Colonic mucosa (tissue), 4 donors: ENCODE results near the gene OR51B6. TPM values are rescaled to one million over a fixed set of nuclear protein-coding genes. Genes with fewer than 3 reads are reported as not detected.
"Not testable (repeated sequence)": the region's sequence is repeated elsewhere in the genome, so short reads cannot be mapped to it uniquely, and the experiment has no call there.

ENCODE experiments used
- DNase-seq: peaks from one replicate; pipeline ENCODE4 v3.0.0-alpha.2; 2020
- H3K27ac ChIP-seq: fragments of 200-600 bp; one replicate; pipeline ENCODE4 v1.8.0; 2021
- H3K27me3 ChIP-seq: fragments of 200-600 bp; one replicate; pipeline ENCODE4 v1.8.0; 2021
- H3K36me3 ChIP-seq: fragments of 200-600 bp; one replicate; pipeline ENCODE4 v1.8.0; 2021
- H3K4me1 ChIP-seq: fragments of 200-600 bp; one replicate; pipeline ENCODE4 v1.8.0; 2021; ENCODE audit warnings: mild to moderate bottlenecking
- H3K4me3 ChIP-seq: fragments of 200-600 bp; one replicate; pipeline ENCODE4 v1.8.0; 2021
- H3K9ac ChIP-seq, 2 donors: one replicate each; pipeline ENCODE4 v1.7.0; 2013; ENCODE audit warnings: control low read depth in 2 of 2, low read depth in 2 of 2, low read length in 2 of 2
- H3K9me3 ChIP-seq: fragments of 200-600 bp; one replicate; pipeline ENCODE4 v1.8.0; 2021
- intact Hi-C: fragments of 100-400 bp; cut with DNase I; formaldehyde crosslinking; loops from one replicate; pipeline ENCODE4 v1.14.1; 2022
- total RNA-seq, 2 donors: library from RNA; stranded (reverse); fragmentation: NEBNext Ultra II Directional in 1 of 2; extraction: Animal tissue kit (Norgen Biotek cat#: 25700) in 1 of 2; gene quantifications; one replicate each; pipeline ENCODE4 v1.2.1, GENCODE V29; 2021
- TF ChIP-seq, protein P1 (sequence below): fragments of 200-600 bp; IDR thresholded peaks from one replicate; pipeline ENCODE4 v1.8.0; 2022; ENCODE audit warnings: antibody characterized with exemption, mild to moderate bottlenecking
- donor health status: healthy.
- donor health status: DM: no; HTN: no; CAD: no.
- donor health status: DM: no; HTN: no; CAD: no.

The OR51B6 gene
- total RNA-seq, 2 donors from 2014 or later, result not detected

- Histone ChIP-seq H3K36me3 (no peaks in the 10 kb centered on the region), H3K27ac (no peak overlapping the region), H3K9ac (no peak overlapping the region), H3K4me3 (no peak overlapping the region), H3K27me3 (no peaks in the 10 kb centered on the region), H3K4me1 (no peaks in the 10 kb centered on the region), H3K9me3 (no peaks in the 10 kb centered on the region)
- TF ChIP-seq, protein P1, sequence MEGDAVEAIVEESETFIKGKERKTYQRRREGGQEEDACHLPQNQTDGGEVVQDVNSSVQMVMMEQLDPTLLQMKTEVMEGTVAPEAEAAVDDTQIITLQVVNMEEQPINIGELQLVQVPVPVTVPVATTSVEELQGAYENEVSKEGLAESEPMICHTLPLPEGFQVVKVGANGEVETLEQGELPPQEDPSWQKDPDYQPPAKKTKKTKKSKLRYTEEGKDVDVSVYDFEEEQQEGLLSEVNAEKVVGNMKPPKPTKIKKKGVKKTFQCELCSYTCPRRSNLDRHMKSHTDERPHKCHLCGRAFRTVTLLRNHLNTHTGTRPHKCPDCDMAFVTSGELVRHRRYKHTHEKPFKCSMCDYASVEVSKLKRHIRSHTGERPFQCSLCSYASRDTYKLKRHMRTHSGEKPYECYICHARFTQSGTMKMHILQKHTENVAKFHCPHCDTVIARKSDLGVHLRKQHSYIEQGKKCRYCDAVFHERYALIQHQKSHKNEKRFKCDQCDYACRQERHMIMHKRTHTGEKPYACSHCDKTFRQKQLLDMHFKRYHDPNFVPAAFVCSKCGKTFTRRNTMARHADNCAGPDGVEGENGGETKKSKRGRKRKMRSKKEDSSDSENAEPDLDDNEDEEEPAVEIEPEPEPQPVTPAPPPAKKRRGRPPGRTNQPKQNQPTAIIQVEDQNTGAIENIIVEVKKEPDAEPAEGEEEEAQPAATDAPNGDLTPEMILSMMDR, result no peak
- no peak for DNase-seq
- intact Hi-C loops, result no loop called here
These were observed 11.5 kb upstream of the OR51B6 start for GRCh38 chr11:5339771-5340322.

DNA sequence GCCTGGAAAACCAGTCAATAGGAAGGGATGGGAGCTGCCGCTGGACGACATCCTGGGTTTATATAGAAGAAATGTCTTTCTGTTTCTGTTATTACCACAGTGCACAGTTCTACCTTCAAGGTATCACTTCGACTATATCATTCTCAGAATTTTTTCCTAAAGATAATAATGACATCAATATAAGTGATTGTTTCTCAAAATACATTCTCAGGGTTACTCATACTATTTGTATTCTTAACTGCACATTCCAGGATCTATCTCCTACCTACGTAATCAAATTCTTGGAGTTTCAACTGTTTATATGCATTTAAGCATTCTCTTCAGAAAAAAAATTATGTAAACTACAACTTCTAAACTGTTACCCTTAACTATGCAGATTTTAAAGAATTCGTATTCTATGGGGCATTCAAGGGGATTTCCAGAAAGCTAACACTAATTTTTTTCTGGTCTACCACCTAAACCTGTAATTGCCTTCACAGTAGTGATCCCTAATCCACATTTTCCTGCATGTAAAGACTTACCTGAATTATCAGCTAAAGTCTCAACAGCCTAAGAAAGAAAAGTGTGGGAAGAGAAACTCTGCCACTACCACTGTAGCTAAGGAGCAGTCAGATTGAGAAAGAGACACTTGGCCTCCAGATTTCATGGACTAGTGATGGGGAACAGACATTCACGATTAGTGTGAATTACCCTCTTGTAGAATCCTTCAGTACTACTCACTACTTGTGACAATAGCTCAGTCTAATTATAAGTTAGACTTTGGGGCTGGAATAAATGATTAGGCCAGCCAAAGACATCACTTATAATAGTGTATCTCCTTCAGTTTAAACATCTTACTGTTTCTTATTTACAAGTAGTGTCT lies 7.6 kb upstream of the OR51B6 start, which contains the start of gene OR51B5:
OR51B5 (minus strand) TSS at position 51 of the 862 bp plus-strand sequence; CDS start at position 51, 0 bp downstream.
- intact Hi-C loops, result no loop called here
- no peak for DNase-seq
- Histone ChIP-seq H3K27me3 (no peaks in the 10 kb centered on the region), H3K36me3 (no peaks in the 10 kb centered on the region), H3K27ac (no peak within 1 kb of the TSS), H3K4me1 (no peaks in the 10 kb centered on the region), H3K9me3 (no peaks in the 10 kb centered on the region), H3K9ac (no peak within 1 kb of the TSS), H3K4me3 (no peak within 1 kb of the TSS)
- TF ChIP-seq, protein P1, result no peak

- TF ChIP-seq, protein P1, result no peak
- H3K27me3 ChIP-seq, result no peaks in the 10 kb centered on the region
- no peaks in the 10 kb centered on the region for H3K4me1 ChIP-seq
- no peaks in the 10 kb centered on the region for H3K36me3 ChIP-seq
- H3K9me3 ChIP-seq, result no peaks in the 10 kb centered on the region
- no peak overlapping the region for H3K27ac ChIP-seq
- DNase-seq, result no peak
- H3K4me3 ChIP-seq, result no peak overlapping the region
- intact Hi-C loops, result no loop called here
- no peak overlapping the region for H3K9ac ChIP-seq
These were observed 5.5 kb upstream of the OR51B6 start for GRCh38 chr11:5345831-5346230.

- intact Hi-C loops, result no loop called here
- DNase-seq, result no peak
- Histone ChIP-seq H3K36me3 (no peaks in the 10 kb centered on the region), H3K9ac (no peak overlapping the region), H3K9me3 (no peaks in the 10 kb centered on the region), H3K4me3 (no peak overlapping the region), H3K4me1 (no peaks in the 10 kb centered on the region), H3K27ac (no peak overlapping the region), H3K27me3 (no peaks in the 10 kb centered on the region)
- TF ChIP-seq, protein P1, result no peak
These were observed 2.6 kb upstream of the OR51B6 start for GRCh38 chr11:5348551-5349194.

- Histone ChIP-seq H3K4me1 (no peaks in the 10 kb centered on the region), H3K36me3 (no peaks in the 10 kb centered on the region), H3K27ac (no peak overlapping the region), H3K4me3 (no peak overlapping the region), H3K9ac (no peak overlapping the region), H3K9me3 (no peaks in the 10 kb centered on the region), H3K27me3 (no peaks in the 10 kb centered on the region)
- no peak for DNase-seq
- intact Hi-C loops, result no loop called here
- TF ChIP-seq, protein P1, result no peak
These were observed 1.8 kb upstream of the OR51B6 start for GRCh38 chr11:5349550-5349949.

- not testable (repeated sequence) for H3K4me1 ChIP-seq, H3K9me3 ChIP-seq
These were observed 4.7 kb downstream of the OR51B6 start for GRCh38 chr11:5356031-5356430.

More at GRCh38 chr11:5356031-5356430, 4.7 kb downstream of the OR51B6 start:
- intact Hi-C loops, DNase-seq, H3K27ac ChIP-seq, H3K9ac ChIP-seq, H3K4me3 ChIP-seq, H3K36me3 ChIP-seq, H3K27me3 ChIP-seq: not testable (repeated sequence)
